Hepatocyte (in vitro differentiated cells): ENCODE measurements around the gene OR52E6. TPM values are rescaled to one million over a fixed set of nuclear protein-coding genes. Genes with fewer than 3 reads are reported as not detected.

Experiments used
- DNase-seq: peaks from one replicate; pipeline ENCODE4 v3.0.0-alpha.2; 2016; ENCODE audit warnings: low spot score
- H2AFZ ChIP-seq: fragments of 200-600 bp; sonication (generic); 2 replicates; pipeline ENCODE4 v1.6.0; 2016; ENCODE audit warnings: antibody characterized with exemption, mild to moderate bottlenecking
- H3K27ac ChIP-seq: fragments of 200-600 bp; sonication (generic); 2 replicates; pipeline ENCODE4 v1.5.1; 2016; ENCODE audit warnings: mild to moderate bottlenecking
- H3K27me3 ChIP-seq: fragments of 200-600 bp; sonication (generic); 2 replicates; pipeline ENCODE4 v1.6.1; 2016
- H3K36me3 ChIP-seq: fragments of 200-600 bp; sonication (generic); replicated peaks from 2 replicates; pipeline ENCODE4 v1.5.1; 2016; ENCODE audit warnings: low read depth; ENCODE audit not compliant: insufficient read depth
- H3K4me1 ChIP-seq: fragments of 200-600 bp; sonication (generic); 2 replicates; pipeline ENCODE4 v1.5.1; 2016; ENCODE audit warnings: mild to moderate bottlenecking, moderate library complexity; ENCODE audit not compliant: insufficient read depth
- H3K4me2 ChIP-seq: fragments of 200-600 bp; sonication (generic); 2 replicates; pipeline ENCODE4 v1.6.0; 2016
- H3K4me3 ChIP-seq: fragments of 200-600 bp; sonication (generic); 2 replicates; pipeline ENCODE4 v1.5.1; 2016; ENCODE audit warnings: mild to moderate bottlenecking
- H3K79me2 ChIP-seq: fragments of 200-600 bp; sonication (generic); 2 replicates; pipeline ENCODE4 v1.6.0; 2017; ENCODE audit warnings: mild to moderate bottlenecking
- H3K9me2 ChIP-seq: fragments of 200-600 bp; sonication (generic); replicated peaks from 2 replicates; pipeline ENCODE4 v1.6.0; 2017; ENCODE audit warnings: mild to moderate bottlenecking; ENCODE audit not compliant: insufficient read depth
- H3K9me3 ChIP-seq: fragments of 200-600 bp; sonication (generic); 2 replicates; pipeline ENCODE4 v1.5.1; 2016; ENCODE audit warnings: low read depth, mild to moderate bottlenecking
- H4K20me1 ChIP-seq: fragments of 200-600 bp; sonication (generic); 2 replicates; pipeline ENCODE4 v1.6.0; 2016; ENCODE audit warnings: mild to moderate bottlenecking; ENCODE audit not compliant: insufficient read depth, poor library complexity, severe bottlenecking
- EZH2 ChIP-seq: fragments of 200-600 bp; sonication (generic); IDR thresholded peaks from 2 replicates; pipeline ENCODE4 v1.6.1; 2016; ENCODE audit warnings: antibody characterized with exemption, mild to moderate bottlenecking, borderline replicate concordance
- EZH2phosphoT487 ChIP-seq: fragments of 200-600 bp; sonication (generic); IDR thresholded peaks from one replicate; pipeline ENCODE4 v1.6.1; 2018; ENCODE audit warnings: antibody characterized with exemption, mild to moderate bottlenecking, low read depth, moderate library complexity; ENCODE audit not compliant: unreplicated experiment, severe bottlenecking
- WGBS: methylation state at CpG from one replicate; pipeline ENCODE4 v1.1.6; 2016; ENCODE audit warnings: low lambda C conversion rate; ENCODE audit errors: missing lambda C conversion rate; 5-methylcytosine and 5-hydroxymethylcytosine counted together
- polyA plus RNA-seq: library from polyadenylated mRNA; unstranded; fragments of >200 nt; fragmentation: Nextera tagmentation; extraction: Ambion mirVana; gene quantifications from 2 replicates; pipeline ENCODE4 v1.2.1, GENCODE V29; 2016
- total RNA-seq: library from RNA; depleted of rRNA; stranded (reverse); fragments of >200 nt; gene quantifications from 2 replicates; pipeline ENCODE4 v1.2.3, GENCODE V29; 2014
- TF ChIP-seq, protein P1 (sequence below): fragments of 200-600 bp; sonication (generic); IDR thresholded peaks from 2 replicates; pipeline ENCODE4 v1.5.1; 2016; ENCODE audit warnings: antibody characterized with exemption, mild to moderate bottlenecking; ENCODE audit not compliant: poor library complexity

The OR52E6 gene
- total and polyA plus RNA-seq, 2 experiments from 2014 or later, result not detected

DNA sequence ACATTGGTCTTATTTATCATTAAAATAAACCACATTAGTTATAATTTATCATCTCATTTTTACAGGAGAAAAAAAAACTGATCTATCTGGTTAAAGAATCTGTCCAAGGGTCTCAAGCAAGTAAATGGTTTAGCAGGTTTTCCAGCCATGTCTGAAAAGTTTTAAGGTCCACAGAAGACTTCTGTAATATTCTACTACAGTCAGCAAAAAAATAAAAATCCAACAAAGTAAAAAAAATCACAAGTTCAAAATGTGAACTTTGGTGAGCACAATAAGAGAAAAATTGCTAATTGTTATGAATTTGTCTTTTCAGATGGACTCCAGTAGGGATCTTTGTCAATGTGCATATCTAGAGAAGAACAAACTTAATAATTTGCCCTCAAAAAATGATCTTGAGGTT is 40.1 kb upstream of the OR52E6 start:
- H3K4me3 ChIP-seq, result no peak overlapping the region
- no peaks in the 10 kb centered on the region for H3K9me3 ChIP-seq
- no peak for DNase-seq
- TF ChIP-seq EZH2phosphoT487 (no peak), EZH2 (no peak)
- TF ChIP-seq, protein P1, sequence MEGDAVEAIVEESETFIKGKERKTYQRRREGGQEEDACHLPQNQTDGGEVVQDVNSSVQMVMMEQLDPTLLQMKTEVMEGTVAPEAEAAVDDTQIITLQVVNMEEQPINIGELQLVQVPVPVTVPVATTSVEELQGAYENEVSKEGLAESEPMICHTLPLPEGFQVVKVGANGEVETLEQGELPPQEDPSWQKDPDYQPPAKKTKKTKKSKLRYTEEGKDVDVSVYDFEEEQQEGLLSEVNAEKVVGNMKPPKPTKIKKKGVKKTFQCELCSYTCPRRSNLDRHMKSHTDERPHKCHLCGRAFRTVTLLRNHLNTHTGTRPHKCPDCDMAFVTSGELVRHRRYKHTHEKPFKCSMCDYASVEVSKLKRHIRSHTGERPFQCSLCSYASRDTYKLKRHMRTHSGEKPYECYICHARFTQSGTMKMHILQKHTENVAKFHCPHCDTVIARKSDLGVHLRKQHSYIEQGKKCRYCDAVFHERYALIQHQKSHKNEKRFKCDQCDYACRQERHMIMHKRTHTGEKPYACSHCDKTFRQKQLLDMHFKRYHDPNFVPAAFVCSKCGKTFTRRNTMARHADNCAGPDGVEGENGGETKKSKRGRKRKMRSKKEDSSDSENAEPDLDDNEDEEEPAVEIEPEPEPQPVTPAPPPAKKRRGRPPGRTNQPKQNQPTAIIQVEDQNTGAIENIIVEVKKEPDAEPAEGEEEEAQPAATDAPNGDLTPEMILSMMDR, result no peak
- no peaks in the 10 kb centered on the region for H3K9me2 ChIP-seq
- no peaks in the 10 kb centered on the region for H4K20me1 ChIP-seq
- H3K4me2 ChIP-seq, result no peak overlapping the region
- no peak overlapping the region for H3K27ac ChIP-seq
- no peaks in the 10 kb centered on the region for H3K36me3 ChIP-seq
- no peaks in the 10 kb centered on the region for H3K27me3 ChIP-seq
- H2AFZ ChIP-seq, result no peak overlapping the region
- no peaks in the 10 kb centered on the region for H3K79me2 ChIP-seq
- no peaks in the 10 kb centered on the region for H3K4me1 ChIP-seq

DNA sequence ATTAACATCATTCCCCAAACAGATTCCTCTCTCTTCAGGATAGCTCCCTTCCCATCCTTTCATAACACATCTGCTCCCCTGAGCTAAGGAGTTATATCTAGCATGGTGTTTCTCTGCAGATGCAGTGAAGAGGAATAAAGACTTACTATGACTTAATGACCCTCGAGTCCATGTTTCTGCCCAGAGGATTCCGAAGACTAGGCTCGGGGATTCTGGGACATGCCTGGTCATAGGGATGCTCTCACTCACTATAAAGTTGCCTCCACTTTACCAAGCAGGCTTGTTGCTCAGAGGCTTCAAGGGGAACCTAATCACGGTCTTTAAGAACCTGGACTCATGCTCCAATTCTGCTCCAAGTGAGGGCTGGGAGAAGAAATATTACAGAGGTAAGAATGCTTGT is 38.6 kb upstream of the OR52E6 start, which contains the start of gene OR52E4:
TSS of gene OR52E4 (plus strand) at position 301 of the 400 bp plus-strand sequence. CDS start 3,664 bp downstream, outside the sequence.
- H3K36me3 ChIP-seq, result no peaks in the 10 kb centered on the region
- no peaks in the 10 kb centered on the region for H4K20me1 ChIP-seq
- no peaks in the 10 kb centered on the region for H3K79me2 ChIP-seq
- 75% methylated on average over 4 of the region's 4 CpGs for WGBS
- H3K9me3 ChIP-seq, result no peaks in the 10 kb centered on the region
- no peak within 1 kb of the TSS for H3K4me2 ChIP-seq
- H3K27ac ChIP-seq, result no peak within 1 kb of the TSS
- no peak within 1 kb of the TSS for H2AFZ ChIP-seq
- TF ChIP-seq, protein P1, result no peak
- TF ChIP-seq EZH2, result no peak
- TF ChIP-seq EZH2phosphoT487, result no peak
- no peak for DNase-seq
- H3K27me3 ChIP-seq, result no peaks in the 10 kb centered on the region
- no peak within 1 kb of the TSS for H3K4me3 ChIP-seq
- H3K4me1 ChIP-seq, result no peaks in the 10 kb centered on the region
- H3K9me2 ChIP-seq, result no peaks in the 10 kb centered on the region

DNA sequence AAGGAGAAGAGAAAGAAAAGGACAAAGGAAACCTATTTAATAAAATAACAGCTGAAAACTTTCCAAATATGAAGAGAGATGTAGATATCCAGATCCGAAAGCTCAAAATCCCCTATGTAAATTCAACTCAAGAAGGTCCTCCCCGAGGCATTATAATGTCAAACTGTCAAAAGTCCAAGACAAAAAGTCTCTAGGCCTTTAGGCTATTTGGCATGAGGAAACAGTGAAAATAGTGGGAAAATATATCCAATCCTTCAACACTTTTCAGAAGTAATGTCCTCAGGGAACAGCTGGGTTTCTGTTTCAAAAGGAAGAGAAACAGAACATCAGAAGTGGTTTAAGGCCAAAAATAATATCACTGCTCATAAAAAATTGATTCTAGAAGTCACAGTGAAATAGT is 36.9 kb upstream of the OR52E6 start:
- H3K27me3 ChIP-seq, result no peaks in the 10 kb centered on the region
- WGBS, result 67% methylated on average over 2 of the region's 2 CpGs
- no peak overlapping the region for H3K27ac ChIP-seq
- no peaks in the 10 kb centered on the region for H3K79me2 ChIP-seq
- no peaks in the 10 kb centered on the region for H4K20me1 ChIP-seq
- H3K9me2 ChIP-seq, result no peaks in the 10 kb centered on the region
- no peak overlapping the region for H3K4me2 ChIP-seq
- no peak overlapping the region for H3K4me3 ChIP-seq
- H3K9me3 ChIP-seq, result no peaks in the 10 kb centered on the region
- no peak overlapping the region for H2AFZ ChIP-seq
- TF ChIP-seq EZH2phosphoT487 (no peak), EZH2 (no peak)
- TF ChIP-seq, protein P1, result no peak
- no peaks in the 10 kb centered on the region for H3K4me1 ChIP-seq
- H3K36me3 ChIP-seq, result no peaks in the 10 kb centered on the region
- DNase-seq, result no peak

DNA sequence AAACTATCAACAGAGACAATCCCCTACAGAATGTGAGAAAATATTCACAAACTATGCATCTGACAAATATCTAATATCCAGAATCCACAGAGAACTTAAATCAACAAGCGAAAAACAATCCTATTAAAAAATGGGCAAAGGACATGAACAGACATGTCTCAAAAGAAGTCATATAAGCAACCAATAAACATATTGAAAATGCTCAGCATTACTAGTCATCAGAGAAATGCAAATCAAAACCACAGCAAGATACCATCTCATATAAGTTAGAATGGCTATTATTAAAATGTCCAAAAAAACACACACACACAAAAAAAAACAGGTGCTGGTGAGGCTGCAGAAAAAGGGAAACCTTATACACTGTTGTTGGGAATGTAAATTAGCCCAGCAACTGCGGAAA is 24.1 kb upstream of the OR52E6 start:
- H2AFZ ChIP-seq, result no peak overlapping the region
- H3K9me2 ChIP-seq, result no peaks in the 10 kb centered on the region
- 81% methylated on average over 2 of the region's 2 CpGs for WGBS
- no peak overlapping the region for H3K4me3 ChIP-seq
- H3K27me3 ChIP-seq, result no peaks in the 10 kb centered on the region
- H3K9me3 ChIP-seq, result no peaks in the 10 kb centered on the region
- no peaks in the 10 kb centered on the region for H3K79me2 ChIP-seq
- no peaks in the 10 kb centered on the region for H3K36me3 ChIP-seq
- DNase-seq, result no peak
- no peaks in the 10 kb centered on the region for H3K4me1 ChIP-seq
- H3K4me2 ChIP-seq, result no peak overlapping the region
- H3K27ac ChIP-seq, result no peak overlapping the region
- no peaks in the 10 kb centered on the region for H4K20me1 ChIP-seq
- TF ChIP-seq EZH2phosphoT487 (no peak), EZH2 (no peak)
- TF ChIP-seq, protein P1, result no peak
